OCI-M1 (cell line): ENCODE results near the gene ACO2.
"Not testable (repeated sequence)": the region's sequence is repeated elsewhere in the genome, so short reads cannot be mapped to it uniquely, and the experiment has no call there.

Experiments used
- DNase-seq: peaks from one replicate; lab custom pipeline; 2025; lab: John Stamatoyannopoulos, UW

ACO2 gene

DNA sequence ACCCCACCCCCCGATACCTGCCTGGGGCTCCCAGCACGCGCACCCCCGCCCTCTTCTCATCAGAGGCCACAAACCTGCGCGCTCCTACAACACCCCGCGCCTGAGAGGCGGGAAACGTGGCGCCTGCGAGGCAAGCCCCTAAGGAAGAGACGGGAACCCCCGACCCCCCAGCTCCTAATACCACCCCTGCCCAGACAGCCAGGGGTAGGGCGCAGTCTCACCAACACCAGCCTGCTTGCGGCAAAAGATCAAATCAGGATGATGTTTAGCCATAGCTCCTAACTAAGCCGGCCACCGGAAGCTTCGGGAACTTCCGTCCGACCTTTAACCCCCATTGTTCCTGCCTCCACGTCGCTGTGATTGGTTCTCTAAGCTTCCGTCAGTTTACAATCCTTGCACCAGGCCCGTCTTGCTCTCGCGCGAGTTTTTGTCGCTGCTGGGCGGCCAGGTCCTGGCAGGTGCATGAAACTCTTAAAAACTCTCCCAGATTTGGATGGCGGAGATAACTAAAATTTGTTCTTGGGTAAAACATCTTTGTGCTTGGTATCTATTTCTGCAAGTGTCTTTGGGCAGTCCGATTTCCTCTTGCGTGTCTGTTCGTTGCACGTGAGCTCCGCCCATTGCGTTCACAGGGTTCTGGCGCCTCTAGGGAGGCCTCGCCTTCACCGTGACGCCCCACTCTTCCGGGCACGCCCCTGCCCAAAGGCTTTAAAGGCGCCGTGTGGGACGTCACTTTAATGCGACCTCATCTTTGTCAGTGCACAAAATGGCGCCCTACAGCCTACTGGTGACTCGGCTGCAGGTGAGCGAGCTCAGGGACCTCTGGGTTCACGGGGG, at the start of gene ACO2, which contains the start of gene PHF5A:
TSS of gene ACO2 (plus strand) at position 737 of the 837 bp plus-strand sequence. CDS start at position 767, 30 bp downstream.
TSS of gene PHF5A (minus strand) at position 312 of the 837 bp plus-strand sequence. CDS start at position 273, 39 bp downstream.
- peak; percentile 99 for DNase-seq

DNA sequence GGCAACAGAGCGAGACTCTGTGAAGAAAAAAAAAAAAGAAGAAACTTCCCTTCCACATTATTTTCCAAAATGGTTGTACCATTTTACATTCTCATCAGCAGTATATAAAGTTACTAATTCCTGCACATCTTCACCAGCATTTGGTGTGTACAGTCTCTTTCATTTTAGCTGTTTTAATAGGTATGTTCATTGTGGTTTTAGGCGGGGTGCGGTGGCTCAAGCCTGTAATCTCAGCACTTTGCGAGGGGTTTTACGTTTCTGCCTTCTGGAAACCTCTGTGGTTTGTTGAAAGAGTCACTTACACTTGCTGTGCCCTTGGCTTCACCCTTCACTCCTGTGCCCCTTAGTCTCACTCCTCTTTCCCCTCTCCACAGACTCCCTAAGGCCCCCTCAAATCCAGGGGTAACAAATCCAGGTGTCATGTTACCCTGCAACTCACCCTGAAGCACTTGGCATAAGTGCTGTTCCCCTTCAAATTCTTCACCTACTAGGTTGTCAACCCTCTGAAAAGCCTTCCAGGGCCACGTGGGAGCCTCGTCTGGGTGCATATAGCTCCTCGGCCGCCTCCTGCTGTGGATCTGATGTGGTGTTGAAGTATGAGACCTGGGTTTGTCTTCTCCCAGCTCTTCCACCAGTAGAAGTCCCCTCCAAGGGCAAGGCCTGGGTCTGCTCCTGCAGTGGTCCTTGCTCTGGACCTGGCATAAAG, 43.1 kb upstream of the ACO2 start:
- DNase-seq, result no peak

GRCh38 chr22:41429232-41429950, 39.5 kb upstream of the ACO2 start:
- DNase-seq, result no peak

DNA sequence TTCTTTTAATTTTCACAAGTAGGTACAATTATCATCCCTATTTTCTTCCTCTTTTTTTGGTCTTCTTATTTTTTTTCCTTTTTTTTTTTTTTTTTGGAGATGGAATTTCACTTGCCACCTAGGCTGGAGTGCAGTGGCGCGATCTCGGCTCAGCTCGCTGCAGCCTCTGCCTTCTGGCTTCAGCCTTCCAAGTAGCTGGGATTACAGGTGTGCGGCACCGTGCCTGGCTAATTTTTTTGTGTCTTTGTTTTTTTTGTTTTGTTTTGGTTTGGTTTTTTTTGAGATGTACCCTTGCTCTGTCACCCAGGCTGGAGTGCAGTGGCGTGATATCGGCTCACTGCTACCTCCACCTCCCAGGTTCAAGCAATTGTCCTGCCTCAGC, 39.0 kb upstream of the ACO2 start:
- no peak for DNase-seq

- no peak for DNase-seq
Measured at GRCh38 chr22:41431656-41432055, 37.3 kb upstream of the ACO2 start.

GRCh38 chr22:41433480-41433879, 35.4 kb upstream of the ACO2 start:
- DNase-seq, result not testable (repeated sequence)

- DNase-seq, result not testable (repeated sequence)
Measured at GRCh38 chr22:41434361-41435003, 34.4 kb upstream of the ACO2 start.

- no peak for DNase-seq
Measured at GRCh38 chr22:41435560-41435959, 33.4 kb upstream of the ACO2 start.

DNA sequence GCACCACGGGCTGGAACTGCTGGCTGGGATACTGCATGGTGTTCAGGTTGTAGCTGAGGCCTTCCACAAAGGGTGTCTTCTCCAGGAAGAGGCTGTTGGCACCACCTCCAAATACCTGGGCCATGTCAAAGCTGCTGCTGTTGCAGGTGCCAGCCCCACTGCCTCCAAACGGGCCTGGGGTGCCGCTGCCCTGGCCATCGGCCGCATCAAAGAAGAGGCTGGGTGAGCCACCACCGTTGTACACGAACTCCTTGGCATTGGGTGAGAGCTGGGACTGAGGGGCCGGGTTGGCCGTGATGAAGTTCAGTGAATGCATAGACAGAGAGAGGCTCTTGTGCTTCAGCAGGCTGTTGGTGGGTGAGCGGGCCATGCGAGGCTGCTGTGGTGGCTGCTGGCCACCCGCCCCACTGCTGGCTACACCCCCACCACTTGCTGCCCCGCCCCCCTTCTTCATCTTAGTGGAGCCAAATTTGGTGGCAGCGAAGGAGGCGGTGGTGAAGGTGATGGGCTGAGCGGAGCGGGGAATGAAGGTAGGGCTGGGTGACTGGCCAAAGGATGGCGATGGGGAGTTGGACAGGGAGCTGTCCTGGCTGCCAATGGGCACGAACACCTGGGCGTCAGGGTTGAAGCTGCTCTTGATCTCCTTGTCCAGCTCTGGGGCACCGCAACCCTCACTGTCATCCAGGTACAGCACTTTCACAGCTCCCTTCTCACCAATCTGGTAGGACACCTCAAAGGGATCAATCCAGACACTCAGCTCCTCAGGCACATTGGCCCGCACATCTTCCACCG, 32.4 kb upstream of the ACO2 start:
- no peak for DNase-seq

DNA sequence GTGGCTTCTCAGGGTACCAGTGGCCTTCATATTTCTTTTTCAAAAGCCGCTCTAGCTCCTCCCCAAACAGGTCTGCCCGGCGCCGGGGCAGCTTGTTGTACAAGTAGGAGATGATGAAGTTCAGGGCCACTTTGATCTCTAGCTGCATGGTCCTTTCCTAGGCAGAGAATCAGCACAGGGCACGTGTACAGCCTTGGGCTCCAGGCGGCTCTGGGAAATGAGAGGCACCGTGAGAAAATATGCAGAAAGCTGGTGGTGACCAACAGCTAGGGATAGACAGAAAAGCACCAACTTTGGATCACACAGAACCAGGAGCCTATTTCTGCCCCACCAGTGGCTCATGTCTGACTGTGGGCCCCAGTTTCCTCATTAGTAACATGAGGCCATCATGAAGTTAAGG, 31.7 kb upstream of the ACO2 start:
- DNase-seq, result no peak

GRCh38 chr22:41440511-41440910, 28.4 kb upstream of the ACO2 start:
- DNase-seq, result not testable (repeated sequence)

- no peak for DNase-seq
Measured at GRCh38 chr22:41442240-41442792, 26.6 kb upstream of the ACO2 start.

- peak; percentile 98 for DNase-seq
Measured at GRCh38 chr22:41444360-41445128, 24.4 kb upstream of the ACO2 start.

DNA sequence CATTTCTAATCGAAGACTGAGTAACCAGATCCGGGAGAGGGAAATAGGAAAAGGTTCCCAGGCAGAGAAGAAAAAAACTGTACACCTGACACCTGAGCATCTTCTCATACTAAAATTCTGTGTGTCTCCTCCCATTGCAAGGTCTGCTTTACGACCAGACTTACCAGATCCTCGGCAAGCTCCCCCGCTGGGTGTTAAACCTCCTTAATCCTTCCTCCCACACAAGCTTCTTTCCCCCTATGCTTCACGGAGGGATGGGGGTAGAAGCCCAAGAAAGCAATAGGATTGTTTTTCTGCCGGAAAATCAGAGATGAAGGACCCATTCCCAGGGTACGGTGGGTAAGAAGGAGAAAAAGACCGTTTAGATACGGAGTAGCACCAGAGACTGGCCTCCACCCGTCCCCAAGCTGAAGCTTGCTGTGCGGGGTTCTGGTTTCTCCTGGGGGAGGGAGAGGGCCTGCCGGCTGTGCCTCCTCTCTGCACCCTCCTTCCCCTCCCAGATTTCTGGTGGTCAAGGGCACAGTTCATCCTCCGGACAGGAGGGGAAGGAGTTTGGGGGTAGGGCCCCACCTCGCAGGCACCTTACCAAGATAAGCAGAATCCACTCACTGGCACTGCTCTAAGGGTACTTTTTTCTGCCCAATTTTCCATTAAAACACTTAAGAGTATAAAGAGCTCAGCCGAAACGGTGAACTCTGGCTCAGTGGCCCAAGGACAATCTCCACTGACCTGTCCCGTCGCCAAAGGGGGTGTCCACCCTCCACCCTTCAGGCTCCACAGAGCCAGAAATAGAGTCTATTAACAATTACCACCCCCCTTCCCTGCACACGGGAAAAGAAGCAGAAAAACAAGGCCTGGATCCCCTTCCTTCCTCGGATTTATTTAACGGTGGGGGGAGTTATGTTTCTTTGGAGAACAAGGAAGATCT, 23.5 kb upstream of the ACO2 start:
- DNase-seq, result peak; percentile 62

DNA sequence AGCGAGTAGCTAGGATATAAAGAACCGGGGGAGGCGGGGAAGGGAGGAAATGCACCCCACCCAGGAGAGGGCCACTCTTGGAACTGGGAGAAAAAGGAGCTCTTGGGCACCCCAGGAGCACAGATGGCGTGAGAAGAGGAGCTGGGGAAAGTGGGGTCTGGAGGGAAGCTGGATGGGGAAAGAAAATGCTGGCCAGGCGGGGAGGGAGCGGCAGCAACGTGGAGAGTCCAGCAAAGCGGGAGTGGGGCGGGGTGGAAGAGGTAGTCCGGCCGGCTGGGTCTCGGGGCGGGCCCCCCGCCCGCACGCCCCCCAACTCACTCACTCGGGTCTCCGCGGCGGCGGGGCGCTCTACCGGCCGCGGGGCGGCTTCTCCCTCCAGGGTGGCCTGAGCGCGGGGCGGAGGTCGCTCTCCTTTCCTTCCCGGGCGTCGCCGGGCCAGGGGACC, 22.8 kb upstream of the ACO2 start:
- peak; percentile 52 for DNase-seq

- DNase-seq, result peak; percentile 97
Measured at GRCh38 chr22:41446639-41447434, 22.1 kb upstream of the ACO2 start, which contains the start of gene TOB2. TSS of gene TOB2 (minus strand) at chr22:41446801. CDS start at chr22:41437345, 9,456 bp downstream.

DNA sequence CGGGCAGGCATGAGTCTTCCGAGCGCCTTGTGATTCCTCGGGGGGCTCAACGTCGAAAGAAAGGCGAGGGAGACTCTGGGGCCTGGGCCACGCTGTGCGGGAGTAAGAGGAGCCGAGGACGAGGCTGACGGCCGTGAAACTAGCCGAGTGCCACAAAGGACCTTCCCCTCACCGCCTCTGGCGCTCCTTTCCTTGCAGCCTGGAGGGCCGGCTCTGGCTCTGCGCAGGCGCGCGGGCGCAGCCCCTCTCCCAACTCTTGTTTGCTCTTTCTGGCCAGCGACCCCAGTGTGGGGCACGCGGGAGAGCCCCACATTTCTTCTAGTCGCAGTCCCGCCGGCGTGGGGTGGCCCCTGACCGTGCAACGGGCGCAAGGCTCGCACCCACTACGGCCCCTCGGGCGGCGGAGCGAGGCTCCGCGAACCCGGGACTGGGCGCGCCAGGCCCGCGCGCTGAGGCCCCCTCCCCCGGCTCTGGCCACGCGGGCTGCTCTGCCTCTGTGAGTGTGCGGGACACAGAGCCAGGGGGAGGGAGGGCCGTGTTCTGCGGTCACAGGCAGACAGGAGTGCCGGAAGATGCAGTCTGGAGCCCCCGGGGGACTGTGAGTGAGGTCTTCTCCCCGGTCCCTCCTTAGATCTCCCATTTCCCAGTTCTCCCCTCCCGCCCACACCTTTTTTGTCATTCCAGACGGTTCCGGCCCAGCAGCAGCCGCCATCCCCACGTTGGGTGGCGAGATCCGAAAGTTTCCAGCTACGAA, 21.3 kb upstream of the ACO2 start:
- peak; percentile 82 for DNase-seq
